ENCODE results near the gene MRPL51.

The MRPL51 gene

DNA sequence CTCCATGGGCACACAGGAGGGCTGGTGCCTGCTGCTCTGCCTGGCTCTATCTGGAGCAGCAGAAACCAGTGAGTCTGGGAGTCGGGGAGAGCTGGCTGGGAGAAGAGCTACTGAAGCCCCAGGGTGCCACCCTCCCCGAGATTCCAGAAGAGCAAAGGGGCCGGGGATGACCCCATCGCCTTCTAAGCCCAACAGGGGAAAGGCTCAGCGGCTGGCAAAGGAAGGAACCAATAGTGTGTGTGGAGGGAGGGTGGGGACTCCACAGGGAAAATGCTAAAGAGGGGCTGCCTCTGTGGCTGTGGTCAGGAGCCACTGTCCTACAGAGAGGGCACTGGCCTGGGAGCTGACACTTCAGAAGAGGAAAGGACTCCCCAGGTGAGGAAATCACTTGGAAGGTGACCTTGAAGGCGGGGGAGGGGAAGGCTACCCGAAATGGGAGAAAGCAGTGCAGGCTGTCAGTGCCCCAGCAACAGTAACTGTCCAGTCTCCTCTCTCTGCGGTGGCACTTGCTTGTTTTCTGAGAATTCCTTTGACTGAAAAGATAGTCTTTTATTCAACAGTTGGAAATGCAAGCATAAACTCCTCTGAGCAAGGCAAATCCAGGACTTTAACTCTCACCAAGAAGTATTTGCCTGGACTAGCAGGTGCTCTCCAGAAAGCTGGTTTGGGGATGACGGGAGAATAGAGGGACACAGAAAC is 40.7 kb downstream of the MRPL51 start:
- Mint-ChIP-seq H3K9me3 (no peaks in the 10 kb centered on the region), H3K27ac (peak overlapping the region; percentile 99), H3K4me1 (ENCODE audit: low read depth) (peaks cover 37% of the 10 kb centered on the region), H3K36me3 (ENCODE audit: low read depth) (peaks cover 75% of the 10 kb centered on the region), H3K4me3 (peak overlapping the region; percentile 95), H3K27me3 (no peaks in the 10 kb centered on the region)
- intact Hi-C loops (cut with micrococcal nuclease), result loop anchor here (1.0 kb wide), 1 partner anchor 10 kb away; no protein-coding TSS in a partner anchor

DNA sequence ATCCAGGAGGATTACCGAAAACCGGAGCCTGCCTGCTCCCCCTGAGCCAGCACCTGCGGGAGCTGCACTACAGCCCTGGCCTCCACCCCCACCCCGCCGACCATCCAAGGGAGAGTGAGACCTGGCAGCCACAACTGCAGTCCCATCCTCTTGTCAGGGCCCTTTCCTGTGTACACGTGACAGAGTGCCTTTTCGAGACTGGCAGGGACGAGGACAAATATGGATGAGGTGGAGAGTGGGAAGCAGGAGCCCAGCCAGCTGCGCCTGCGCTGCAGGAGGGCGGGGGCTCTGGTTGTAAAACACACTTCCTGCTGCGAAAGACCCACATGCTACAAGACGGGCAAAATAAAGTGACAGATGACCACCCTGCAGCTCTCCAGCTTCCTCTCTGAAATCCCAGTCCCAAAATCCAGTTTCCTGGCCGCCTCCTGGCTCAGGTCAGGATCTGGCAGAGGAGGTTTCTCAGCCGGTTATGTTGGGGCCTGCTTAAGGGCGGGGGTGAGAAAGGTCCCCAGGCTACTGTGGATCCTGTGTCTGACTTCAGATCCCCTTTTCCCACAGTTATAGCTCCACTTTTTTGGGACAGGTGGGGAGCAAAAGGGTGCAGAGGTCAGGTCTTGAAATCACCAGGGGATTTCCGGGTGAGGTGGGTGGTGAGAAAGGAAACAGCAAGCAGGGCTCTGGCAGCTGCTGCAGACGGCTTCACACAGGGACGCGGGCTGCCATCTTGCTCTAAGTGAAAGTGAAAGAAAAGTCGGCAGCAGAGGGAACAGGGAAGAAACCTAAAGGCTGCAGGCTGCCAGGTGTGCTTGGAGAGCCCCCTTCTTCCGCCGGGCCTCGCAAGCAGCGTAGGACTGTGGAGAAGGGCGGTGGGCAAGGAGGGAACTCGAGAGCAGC is 41.5 kb downstream of the MRPL51 start, which contains the start of gene TAPBPL:
TSS of gene TAPBPL (plus strand) at position 695 of the 897 bp plus-strand sequence. CDS start 207 bp downstream, outside the sequence.
- no peaks in the 10 kb centered on the region for H3K9me3 Mint-ChIP-seq
- peaks cover 37% of the 10 kb centered on the region for H3K4me1 Mint-ChIP-seq (ENCODE audit: low read depth)
- intact Hi-C loops (cut with micrococcal nuclease), result loop anchor here (1.0 kb wide), 1 partner anchor 11 kb away; no protein-coding TSS in a partner anchor
- no peaks in the 10 kb centered on the region for H3K27me3 Mint-ChIP-seq
- peak within 1 kb of the TSS; percentile 95 for H3K4me3 Mint-ChIP-seq
- H3K36me3 Mint-ChIP-seq (ENCODE audit: low read depth), result peaks cover 75% of the 10 kb centered on the region
- peak within 1 kb of the TSS; percentile 99 for H3K27ac Mint-ChIP-seq

DNA sequence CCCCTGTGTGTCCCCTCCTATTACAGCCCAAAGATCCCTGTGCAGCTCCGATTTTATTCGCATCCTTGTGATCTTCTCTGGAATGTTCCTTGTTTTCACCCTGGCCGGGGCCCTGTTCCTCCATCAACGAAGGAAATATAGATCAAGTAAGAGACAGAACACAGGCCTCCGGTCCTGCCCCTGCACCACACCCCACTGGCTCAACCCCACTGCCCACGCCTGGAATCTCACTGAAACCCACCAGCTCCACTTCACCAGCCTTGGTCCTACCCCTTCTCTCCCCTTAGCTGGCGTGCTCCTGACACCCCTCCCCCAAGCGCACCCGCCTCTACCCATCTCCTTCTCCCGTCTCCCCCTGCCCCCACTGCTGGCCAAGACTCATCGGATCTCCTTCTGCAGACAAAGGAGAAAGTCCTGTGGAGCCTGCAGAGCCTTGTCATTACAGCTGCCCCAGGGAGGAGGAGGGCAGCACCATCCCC is 42.2 kb downstream of the MRPL51 start:
- H3K9me3 Mint-ChIP-seq, result no peaks in the 10 kb centered on the region
- H3K4me1 Mint-ChIP-seq (ENCODE audit: low read depth), result peaks cover 37% of the 10 kb centered on the region
- peak overlapping the region; percentile 99 for H3K27ac Mint-ChIP-seq
- H3K4me3 Mint-ChIP-seq, result peak overlapping the region; percentile 95
- intact Hi-C loops (cut with micrococcal nuclease), result no loop called here
- peaks cover 71% of the 10 kb centered on the region for H3K36me3 Mint-ChIP-seq (ENCODE audit: low read depth)
- no peaks in the 10 kb centered on the region for H3K27me3 Mint-ChIP-seq

DNA sequence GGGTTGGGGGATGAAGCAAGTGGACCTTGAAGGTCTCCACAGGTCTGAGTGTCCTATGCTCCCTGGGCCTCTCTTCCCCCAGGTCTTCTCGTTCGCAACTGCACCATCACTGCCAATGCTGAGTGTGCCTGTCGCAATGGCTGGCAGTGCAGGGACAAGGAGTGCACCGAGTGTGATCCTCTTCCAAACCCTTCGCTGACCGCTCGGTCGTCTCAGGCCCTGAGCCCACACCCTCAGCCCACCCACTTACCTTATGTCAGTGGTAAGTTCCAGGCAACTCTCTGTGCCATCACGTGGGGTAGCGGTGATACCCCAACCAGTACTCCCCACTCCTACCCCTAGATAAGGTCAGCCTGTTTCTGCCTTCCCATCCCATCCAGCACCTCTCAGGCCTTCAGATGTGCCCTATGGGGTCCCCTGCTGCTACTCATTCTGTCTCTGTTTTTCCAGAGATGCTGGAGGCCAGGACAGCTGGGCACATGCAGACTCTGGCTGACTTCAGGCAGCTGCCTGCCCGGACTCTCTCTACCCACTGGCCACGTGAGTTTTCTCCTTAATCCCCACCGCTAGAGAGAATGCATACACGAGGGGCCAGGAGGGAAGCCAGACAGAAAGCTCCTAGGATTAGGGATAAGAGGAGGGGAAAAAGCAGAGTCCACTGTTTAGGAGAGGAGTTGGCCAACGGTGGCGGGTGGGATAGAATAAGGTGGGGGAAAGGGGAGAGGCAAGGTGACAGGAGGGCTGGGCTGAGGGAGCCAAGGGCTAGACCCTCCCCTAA is 42.8 kb downstream of the MRPL51 start:
- Mint-ChIP-seq H3K4me3 (peak overlapping the region; percentile 95), H3K27me3 (no peaks in the 10 kb centered on the region), H3K4me1 (ENCODE audit: low read depth) (peaks cover 37% of the 10 kb centered on the region), H3K36me3 (ENCODE audit: low read depth) (peaks cover 72% of the 10 kb centered on the region), H3K9me3 (no peaks in the 10 kb centered on the region), H3K27ac (peak overlapping the region; percentile 99)
- intact Hi-C loops (cut with micrococcal nuclease), result no loop called here

- Mint-ChIP-seq H3K27ac (no peak within 1 kb of the TSS), H3K27me3 (peaks cover 4% of the 10 kb centered on the region), H3K4me1 (ENCODE audit: low read depth) (peaks cover 21% of the 10 kb centered on the region), H3K9me3 (no peaks in the 10 kb centered on the region), H3K36me3 (ENCODE audit: low read depth) (peaks cover 55% of the 10 kb centered on the region), H3K4me3 (no peak within 1 kb of the TSS)
- intact Hi-C loops (cut with micrococcal nuclease), result no loop called here
Observed at GRCh38 chr12:6444704-6445688, 48.1 kb downstream of the MRPL51 start, which contains the start of gene CD27. Gene CD27 (plus strand): TSS chr12:6444955. CDS start chr12:6445096, 141 bp downstream.

GRCh38 chr12:6444031-6444430 is 49.0 kb downstream of the MRPL51 start:
- H3K4me3 Mint-ChIP-seq, result no peak overlapping the region
- intact Hi-C loops (cut with micrococcal nuclease), result no loop called here
- peaks cover 19% of the 10 kb centered on the region for H3K4me1 Mint-ChIP-seq (ENCODE audit: low read depth)

DNA sequence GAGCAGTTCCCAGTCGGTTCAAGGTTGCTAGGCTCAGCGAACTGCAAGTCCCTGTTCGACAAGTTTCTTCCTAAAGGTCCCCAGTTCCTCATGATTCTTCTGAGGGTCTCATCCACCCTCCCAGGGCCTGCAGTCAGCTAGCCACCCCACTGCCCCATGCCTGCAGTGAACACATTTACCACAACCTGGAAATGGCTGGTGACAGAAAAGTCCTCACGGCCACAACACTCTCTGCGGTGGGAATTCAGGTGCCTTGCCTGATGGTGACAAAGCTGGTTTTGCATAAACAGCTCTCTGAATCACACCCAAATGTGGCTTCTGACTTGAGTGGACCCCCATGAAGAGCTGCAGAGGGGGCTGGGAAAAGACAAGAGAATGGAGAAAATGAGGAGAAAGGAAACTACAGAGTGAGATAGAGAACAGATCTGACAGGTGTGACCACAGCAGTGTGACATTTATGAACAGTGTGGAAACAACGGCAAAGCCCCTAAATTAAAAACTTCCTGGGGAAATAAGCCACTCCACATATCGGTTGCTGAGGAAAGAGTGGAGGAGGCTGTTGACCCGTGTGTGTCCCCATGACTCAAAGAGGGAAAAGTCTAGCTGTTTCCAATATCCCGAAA is 49.6 kb downstream of the MRPL51 start:
- peaks cover 19% of the 10 kb centered on the region for H3K4me1 Mint-ChIP-seq (ENCODE audit: low read depth)
- no peak overlapping the region for H3K4me3 Mint-ChIP-seq
- intact Hi-C loops (cut with micrococcal nuclease), result no loop called here
- H3K27ac Mint-ChIP-seq, result no peak overlapping the region
- no peaks in the 10 kb centered on the region for H3K9me3 Mint-ChIP-seq
- H3K27me3 Mint-ChIP-seq, result peaks cover 4% of the 10 kb centered on the region
- H3K36me3 Mint-ChIP-seq (ENCODE audit: low read depth), result peaks cover 55% of the 10 kb centered on the region

More at GRCh38 chr12:6444031-6444430, 49.0 kb downstream of the MRPL51 start:
- peaks cover 4% of the 10 kb centered on the region for H3K27me3 Mint-ChIP-seq
- no peak overlapping the region for H3K27ac Mint-ChIP-seq
- peaks cover 55% of the 10 kb centered on the region for H3K36me3 Mint-ChIP-seq (ENCODE audit: low read depth)
- H3K9me3 Mint-ChIP-seq, result no peaks in the 10 kb centered on the region

DNA sequence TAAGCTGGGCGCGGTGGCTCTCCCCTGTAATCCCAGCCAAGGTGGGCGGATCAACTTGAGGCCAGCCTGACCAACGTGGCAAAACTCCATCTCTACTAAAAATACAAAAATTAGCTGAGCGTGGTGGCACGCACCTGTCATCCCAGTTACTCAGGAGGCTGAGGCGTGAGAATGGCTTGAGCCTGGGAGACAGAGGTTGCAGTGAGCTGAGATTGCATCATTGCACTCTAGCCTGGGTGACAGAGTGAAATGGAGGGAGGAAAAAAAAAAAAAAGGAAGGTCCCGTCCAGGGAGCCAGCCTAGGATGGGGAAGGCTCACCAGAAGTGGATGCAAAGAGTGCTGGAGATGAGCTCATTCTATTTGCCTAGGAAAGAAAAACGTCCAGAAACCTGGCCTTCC is 50.2 kb downstream of the MRPL51 start:
- Mint-ChIP-seq H3K9me3 (no peaks in the 10 kb centered on the region), H3K4me3 (no peak overlapping the region), H3K27ac (no peak overlapping the region), H3K27me3 (peaks cover 4% of the 10 kb centered on the region), H3K4me1 (ENCODE audit: low read depth) (peaks cover 19% of the 10 kb centered on the region), H3K36me3 (ENCODE audit: low read depth) (peaks cover 49% of the 10 kb centered on the region)
- intact Hi-C loops (cut with micrococcal nuclease), result no loop called here
